Cardiac septum (tissue), 1 donor: Measurements from ENCODE around the gene TP73. TPM values are rescaled to one million over a fixed set of nuclear protein-coding genes. Genes with fewer than 3 reads are reported as not detected.

Experiments used
- DNase-seq: peaks from one replicate; pipeline ENCODE4 v3.0.0-alpha.2; 2020; ENCODE audit warnings: low spot score
- intact Hi-C: fragments of 100-400 bp; cut with DNase I; formaldehyde crosslinking; loops from one replicate; pipeline ENCODE4 v1.14.0; 2022
- total RNA-seq: library from RNA; stranded (reverse); fragmentation: NEBNext Ultra II Directional; extraction: Animal tissue kit (Norgen Biotek cat#: 25700); gene quantifications from one replicate; pipeline ENCODE4 v1.2.1, GENCODE V29; 2021
- donor health status: DM: no; HTN: no; CAD: no.

TP73 gene
- total RNA-seq, 1 donor from 2014 or later: 0.30 TPM

DNA sequence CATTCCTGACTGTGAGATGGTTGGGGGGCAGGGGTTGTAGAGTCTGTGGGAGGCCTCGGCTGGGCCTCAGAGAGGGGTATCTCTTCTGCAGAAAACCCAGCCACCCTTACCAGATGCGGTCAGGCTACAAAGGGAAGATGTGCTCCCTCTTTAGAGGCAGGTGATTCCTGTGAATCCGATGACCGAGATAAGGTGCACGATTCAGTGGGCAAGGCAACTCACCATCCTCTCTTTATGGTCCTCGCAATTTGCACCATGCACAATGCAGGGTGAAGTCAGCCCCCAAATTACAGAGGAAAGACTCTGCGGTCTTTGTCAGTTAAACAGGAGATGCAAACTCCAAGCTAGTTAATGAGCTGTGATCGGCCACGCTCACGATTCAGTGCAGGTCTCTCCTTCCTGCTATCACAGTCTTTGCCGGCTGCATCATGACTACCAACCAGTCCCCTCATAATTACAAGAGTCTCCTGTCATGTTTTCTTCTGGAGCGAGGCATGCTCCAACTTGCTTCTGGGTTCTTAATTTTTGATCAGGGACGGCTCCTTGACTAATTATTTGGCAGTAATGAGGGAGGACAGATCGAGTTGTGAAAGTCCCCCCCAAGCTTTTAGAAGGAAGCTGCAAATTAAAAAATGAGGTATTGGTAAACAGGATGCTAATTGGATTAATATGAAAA lies 12.5 kb downstream of the TP73 start:
- peak; percentile 5 for DNase-seq
- intact Hi-C loops: no loop called here

DNA sequence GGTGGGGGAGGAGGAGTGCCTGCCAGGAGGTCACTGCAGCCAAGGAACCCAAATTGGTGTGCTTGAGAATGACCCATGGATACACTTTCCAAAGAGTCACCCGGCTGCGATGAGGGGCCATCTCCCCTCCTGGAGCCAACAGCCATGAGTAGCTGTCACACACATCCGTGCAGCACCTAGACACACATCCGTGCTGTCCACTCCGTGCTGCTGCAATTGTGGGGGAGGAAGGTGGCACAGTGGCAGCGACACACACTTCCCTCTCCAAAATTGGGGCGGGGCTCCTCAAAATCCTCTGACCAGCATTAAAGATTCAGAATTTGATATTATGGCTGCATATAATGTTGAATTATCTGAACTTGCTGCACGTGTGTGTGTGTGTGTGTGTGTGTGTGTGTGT lies 15.8 kb downstream of the TP73 start:
- intact Hi-C loops: no loop called here
- peak; percentile 74 for DNase-seq

- intact Hi-C loops: no loop called here
- DNase-seq: peak; percentile 96
Measured at GRCh38 chr1:3668585-3669300, 16.4 kb downstream of the TP73 start.

DNA sequence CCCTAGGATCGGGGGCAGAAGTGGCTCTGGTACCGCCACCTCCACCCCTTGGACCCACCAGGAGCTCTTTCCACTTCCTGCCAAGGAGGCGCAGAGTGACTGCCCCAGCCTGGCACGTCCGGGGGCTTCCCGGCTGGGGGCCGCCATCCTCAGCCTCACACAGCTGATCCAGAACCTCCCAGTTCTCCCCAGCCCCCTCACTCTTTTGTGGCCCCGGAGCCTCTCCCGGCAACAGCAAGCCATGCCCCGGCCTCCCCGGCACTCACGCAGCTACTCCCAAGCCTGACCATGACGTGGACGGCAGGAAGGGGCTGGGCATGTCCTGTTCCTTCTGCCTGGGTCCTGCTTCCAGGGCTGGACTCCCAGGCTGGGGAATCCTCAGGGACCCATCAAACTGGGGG lies 17.1 kb downstream of the TP73 start:
- DNase-seq: no peak
- intact Hi-C loops: no loop called here

DNA sequence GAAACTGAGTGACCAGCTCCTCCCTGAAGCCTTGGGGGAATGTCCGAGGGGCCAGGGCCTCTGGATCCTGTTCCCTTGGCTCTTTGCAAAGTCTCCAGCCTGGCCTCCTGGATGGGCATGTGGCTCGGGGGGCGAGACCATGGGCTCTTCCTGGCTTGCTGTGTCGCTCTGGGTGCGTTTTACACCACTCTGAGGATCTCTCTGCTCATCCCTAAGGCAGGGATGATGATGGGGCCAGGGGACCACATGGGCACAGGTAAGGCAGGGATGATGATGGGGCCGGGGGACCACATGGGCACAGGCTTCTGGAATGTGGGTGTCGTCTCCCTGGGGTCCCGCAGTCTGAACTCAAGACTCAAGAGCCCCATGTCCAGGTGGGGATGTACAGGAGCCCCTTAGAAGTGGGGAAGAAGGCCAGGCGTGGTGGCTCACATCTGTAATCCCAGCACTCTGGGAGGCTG lies 17.7 kb downstream of the TP73 start:
- DNase-seq: peak; percentile 66

DNA sequence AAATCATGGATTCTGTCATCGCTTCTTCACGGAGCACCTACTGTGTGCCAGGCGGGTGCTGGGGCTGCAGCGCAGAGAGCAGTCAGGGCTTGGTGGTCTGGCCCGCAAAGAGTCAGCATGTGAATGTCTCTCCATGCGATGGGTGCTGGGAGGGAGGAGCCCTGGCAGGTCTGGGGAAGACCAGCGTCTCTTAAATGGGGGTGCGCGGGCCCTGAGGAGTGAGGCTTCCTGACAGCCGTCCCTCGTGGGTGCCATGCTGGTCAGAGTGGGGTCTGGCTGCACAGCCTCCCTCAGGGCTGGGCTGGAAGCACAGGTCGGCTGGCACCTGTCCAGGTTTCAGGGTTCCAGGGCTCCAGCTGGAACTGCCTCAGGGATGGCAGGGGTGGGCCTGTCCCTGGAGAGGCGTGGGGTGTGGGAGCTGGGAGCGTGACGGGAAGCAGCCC lies 18.5 kb downstream of the TP73 start:
- intact Hi-C loops: no loop called here

More for the DNA sequence above, 17.7 kb downstream of the TP73 start:
- intact Hi-C loops: no loop called here

DNA sequence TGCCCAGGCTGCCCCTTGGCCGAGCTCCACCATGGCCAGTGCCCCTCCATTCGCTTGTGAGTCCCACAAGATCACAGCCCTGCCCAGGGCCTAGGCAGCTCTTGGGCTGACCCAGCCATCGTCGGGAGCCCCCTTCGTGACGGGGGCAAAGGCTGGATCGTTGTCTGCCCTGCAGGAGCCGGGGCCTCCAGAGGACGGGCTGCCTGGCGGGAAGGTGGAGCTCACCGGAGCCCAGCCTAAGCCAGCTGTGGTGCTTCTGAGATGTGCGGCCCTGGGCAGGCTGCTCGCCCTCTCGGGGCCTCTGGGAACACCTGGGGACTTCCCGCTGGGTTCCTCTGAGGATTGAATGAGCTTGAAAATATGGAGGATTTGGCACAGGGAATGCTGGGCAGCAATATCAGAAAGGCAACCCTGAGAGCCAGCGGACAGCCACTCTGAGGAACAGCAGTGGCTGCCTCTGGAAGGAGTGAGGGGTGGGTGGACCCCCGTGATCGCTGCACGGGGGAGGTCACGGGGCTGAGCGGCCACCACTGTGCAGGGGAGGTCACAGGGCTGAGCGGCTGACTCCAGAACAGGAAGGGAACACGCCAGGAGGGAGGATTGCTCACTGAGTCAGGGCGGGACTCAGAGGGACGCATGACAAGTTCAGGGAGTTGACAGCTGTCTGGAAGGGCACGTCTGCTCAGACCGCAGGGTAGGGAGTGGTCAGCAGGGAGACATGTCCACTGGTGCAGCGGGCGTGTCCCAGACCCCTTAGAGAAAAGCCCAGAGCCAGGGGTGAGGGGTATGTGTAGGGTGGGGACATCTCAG lies 19.3 kb downstream of the TP73 start:
- peak; percentile 57 for DNase-seq
- intact Hi-C loops: no loop called here

More for the DNA sequence above, 18.5 kb downstream of the TP73 start:
- DNase-seq: peak; percentile 68

DNA sequence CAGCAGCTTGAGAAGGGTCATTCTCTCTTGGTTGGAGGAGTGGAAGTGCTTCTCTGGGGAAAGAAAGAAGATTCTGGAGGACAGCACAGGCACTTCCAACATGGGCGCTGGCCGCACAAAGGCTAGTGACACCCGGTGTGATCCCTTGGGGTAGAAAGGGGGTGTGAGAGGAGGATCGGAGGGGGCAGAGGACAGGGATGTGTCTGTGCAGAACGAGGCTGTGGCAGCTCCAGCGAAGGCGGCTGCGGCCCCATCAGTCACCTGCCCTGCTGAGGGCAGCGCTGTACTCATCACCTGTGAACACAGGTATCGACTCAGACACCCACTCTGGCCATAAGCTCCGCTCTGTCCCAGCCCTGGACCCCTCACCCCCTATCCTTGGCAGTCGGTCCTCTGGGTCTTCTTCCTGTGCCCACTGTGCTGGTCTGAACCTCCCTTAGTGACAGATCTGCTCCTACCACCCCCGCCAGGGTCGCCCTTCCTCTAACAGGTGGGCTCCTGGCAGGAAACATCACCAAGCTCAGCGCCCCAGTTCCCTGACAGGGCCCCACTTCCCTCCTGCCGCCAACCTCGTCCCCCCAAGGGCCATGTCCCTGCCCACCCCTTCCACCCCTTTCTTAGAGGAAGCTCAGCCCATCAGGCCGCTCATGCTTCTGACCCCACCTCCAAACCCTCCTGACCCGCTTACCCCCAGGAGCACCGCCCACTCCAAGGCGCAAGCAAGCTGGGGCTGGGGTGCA lies 20.1 kb downstream of the TP73 start:
- DNase-seq: peak; percentile 41

GRCh38 chr1:3672971-3673361 lies 20.6 kb downstream of the TP73 start:
- intact Hi-C loops: no loop called here
- DNase-seq: no peak

More for the DNA sequence above, 20.1 kb downstream of the TP73 start:
- intact Hi-C loops: no loop called here

GRCh38 chr1:3673381-3674099 lies 21.2 kb downstream of the TP73 start:
- no peak for DNase-seq
- intact Hi-C loops: no loop called here

- no peak for DNase-seq
- intact Hi-C loops: no loop called here
Measured at GRCh38 chr1:3674100-3675094, 22.1 kb downstream of the TP73 start.

GRCh38 chr1:3675436-3675835 lies 23.1 kb downstream of the TP73 start:
- intact Hi-C loops: no loop called here
- no peak for DNase-seq

DNA sequence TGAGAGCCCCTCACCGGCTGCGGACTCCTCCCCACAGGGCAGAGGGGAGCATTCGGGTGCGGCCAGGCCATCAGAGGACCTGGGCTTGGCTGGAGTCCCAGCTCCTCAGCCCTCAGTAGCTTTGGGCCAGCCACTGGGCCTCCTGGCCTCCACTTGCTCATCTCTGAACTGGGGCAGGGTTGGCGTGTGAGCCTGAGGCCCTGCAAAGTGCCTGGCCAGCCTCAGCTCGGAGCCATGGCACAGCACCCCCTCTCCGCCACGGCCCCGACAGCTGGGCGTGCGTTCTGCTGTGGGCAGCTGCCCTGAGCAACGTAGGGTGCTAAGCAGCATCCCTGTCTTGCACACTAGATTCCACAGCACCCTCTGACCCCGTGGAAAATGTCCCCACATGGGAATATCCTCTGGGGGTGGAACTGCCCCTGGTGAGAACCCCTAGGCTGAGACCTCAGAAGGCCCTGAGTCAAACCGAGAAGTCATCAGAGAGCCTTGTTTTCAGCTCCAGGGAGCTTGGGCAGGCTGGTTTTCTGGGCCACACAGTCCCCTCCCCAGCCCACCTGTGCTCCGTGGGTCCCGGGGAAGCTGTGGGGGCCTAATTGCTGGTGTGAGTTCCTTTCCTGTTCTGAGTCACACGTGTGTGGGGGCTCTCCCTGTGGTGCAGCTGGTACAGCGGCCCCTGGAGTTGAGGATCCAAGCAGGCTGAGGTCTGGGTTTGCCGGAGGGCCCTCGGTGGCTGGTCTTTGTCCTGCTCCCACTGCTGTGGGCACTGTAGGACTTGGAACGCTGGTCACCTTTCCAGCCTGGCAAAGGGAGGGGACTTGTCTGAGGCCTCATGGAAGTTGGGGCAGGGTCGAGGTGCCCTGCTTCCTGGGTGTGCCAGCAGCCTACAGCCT lies 24.5 kb downstream of the TP73 start:
- DNase-seq: no peak
- intact Hi-C loops: no loop called here

DNA sequence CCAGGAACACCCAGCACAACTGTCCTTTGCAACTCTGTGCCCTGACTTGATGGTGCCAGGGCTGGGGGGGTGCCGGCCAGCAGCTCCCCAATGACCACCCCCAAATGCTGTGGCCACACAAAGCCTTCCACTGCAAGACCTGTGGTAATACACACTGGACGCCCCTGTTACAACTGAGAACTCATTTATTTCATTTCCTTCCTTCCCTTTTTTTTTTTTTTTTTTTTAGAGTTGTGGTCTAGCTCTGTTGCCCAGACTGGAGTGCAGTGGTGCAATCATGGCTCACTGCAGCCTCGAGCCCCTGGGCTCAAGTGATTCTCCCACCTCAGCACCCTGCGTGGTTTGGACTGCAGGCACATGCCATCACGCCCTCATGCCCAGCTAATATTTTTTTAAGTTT lies 25.2 kb downstream of the TP73 start:
- intact Hi-C loops: no loop called here
- no peak for DNase-seq

GRCh38 chr1:3678361-3679097 lies 26.2 kb downstream of the TP73 start:
- intact Hi-C loops: no loop called here
- no peak for DNase-seq

- intact Hi-C loops: no loop called here
- no peak for DNase-seq
Measured at GRCh38 chr1:3679098-3679555, 26.8 kb downstream of the TP73 start.
